GM21576 (cell line): ENCODE data around the gene DIPK1B.

ENCODE experiments used
- ATAC-seq: cut with Tn5 transposase; IDR thresholded peaks from one replicate; pipeline ENCODE4 v1.9.1; 2021; ENCODE audit warnings: mild to moderate bottlenecking, moderate library complexity; ENCODE audit not compliant: unreplicated experiment

Gene DIPK1B

DNA sequence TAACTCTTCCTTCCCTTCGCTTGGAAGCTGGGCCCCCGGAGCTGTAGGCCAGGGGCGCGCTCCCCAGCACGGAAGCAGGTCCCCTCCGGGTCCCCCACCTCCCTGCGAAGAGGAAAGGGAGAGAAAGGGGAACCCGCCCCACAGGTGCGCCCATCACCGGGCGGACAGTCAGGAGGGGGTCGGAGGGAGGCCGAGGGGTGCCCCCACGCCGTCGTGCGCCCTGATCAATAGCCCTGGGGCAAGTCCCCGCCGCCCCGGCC is 25.9 kb upstream of the DIPK1B start:
- ATAC-seq, result no peak

DNA sequence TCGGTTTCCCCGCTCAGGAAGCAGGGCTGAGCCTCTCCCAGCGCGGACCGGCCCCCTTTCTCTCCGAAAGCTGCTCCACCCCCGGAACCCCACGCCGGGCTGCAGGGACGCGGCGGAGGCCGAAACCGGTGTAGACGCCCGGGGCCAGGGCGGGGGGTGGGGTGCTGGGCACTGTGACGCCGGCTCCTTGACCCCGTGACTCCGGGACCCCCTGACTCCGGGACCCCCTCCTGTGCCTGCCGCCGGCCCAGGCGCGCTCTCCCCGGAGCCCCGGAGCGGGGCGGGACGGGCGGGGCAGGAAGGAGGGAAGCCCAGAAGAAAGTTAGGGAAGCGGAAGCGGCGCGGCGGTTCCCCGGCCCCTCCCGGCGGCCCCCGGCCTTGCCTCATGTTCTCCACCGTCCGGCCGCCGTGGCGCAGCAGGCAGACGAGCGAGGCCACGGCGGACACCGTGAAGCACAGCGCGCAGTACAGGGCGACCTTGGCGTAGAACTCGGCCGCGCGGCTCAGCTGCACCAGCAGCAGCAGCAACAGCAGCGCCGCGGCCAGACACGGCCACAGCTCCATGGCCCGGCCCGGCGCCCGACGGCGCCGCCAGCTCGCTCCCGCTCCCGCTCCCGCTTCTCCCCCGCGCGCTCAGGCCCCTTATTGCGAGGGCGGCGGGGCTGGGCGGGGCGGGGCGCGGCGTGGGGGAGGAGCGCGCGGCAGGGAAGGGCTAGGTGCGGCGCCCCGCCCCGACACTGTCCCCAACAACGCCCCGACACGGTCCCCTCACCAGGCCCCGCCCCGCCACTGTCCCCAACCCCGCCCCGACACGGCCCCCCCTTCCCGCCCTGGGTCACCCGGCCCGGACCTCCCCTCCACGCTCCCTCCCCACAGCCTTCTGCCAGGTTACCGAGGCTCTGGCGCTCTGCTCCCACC is 25.3 kb upstream of the DIPK1B start, which contains the start of gene AGPAT2:
Gene AGPAT2 (minus strand): TSS at position 664 of the 918 bp plus-strand sequence. CDS start 100 bp downstream, at position 564.
- peak; percentile 53 for ATAC-seq

DNA sequence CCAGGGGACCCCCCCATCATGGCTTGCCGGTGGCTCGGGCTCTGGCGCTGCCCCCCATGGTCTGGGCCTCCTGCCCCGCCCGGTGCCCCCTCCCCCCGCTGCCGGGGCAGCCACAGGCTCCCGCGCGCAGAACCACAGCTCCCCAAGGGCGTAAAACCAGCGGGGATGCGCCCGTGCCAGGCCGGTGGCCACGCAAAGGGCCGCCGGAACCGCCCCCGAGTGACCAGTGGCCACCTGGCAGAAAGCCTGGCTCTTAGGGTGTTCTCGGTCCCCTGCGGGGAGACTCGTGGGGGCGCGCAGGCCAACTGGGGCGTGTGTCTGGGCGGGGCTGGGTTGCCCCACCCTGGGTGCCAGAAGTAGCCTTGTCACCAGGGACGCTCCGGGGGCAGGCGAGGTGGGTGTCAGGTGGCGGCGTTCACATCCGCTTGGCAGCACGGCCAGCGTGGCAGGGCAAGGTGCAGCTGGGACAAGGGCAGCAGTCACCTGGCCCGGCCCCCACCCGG is 24.6 kb upstream of the DIPK1B start:
- ATAC-seq, result peak; percentile 23

- ATAC-seq, result peak; percentile 30
These were observed 23.9 kb upstream of the DIPK1B start for GRCh38 chr9:136688274-136689107.

DNA sequence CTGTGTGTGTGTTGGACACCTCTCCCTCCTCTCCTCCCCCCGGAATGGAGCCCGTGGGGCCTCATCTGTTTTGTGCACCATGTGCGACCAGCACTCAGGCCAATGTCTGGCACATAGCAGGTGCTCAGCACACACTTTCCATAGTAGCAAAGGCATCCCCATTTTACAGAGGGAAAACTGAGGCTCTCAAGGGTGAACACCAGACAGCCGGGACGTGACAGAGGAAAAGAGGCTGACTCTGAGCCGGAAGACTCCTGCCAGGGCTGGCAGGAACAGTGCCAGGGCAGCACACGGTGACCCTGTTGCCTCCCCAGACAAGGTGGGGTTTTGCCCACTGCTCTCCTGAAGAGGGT is 23.3 kb upstream of the DIPK1B start:
- no peak for ATAC-seq

DNA sequence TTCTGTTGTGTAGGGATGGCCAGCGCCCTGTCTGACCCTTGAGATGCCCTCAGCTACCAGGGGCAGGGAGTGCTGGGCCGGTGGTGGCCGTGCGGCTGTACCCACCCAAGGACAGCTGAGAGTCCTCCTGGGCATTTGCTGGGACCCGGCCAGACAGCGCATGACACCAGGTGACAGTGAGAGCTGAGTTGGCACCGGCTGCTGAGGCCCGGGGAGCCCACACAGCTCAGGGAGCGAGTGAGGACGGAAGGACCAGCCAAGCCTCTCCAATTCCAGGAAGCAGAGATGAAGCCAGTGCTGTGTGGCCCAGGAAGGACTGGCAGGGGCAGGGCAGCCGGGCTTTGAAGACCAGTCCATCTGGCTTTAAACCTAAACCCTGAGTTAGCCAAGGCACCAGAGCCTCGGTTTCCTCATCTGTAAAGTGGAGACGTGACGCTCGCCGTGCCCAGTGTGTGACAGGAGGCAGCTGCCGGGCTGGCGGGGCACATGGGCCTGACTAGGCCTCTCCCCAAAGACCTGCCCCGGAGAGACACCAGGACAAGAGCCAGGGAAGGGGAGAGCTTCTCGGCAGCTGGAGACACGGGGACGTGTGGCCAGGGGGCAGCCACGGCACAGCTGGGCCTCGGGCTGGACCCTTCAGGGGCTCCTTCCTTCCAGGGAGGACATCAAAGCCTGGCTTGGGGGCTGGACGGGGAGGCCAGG is 22.1 kb upstream of the DIPK1B start:
- no peak for ATAC-seq

- no peak for ATAC-seq
These were observed 21.5 kb upstream of the DIPK1B start for GRCh38 chr9:136690806-136691261.

- ATAC-seq, result no peak
These were observed 20.8 kb upstream of the DIPK1B start for GRCh38 chr9:136691316-136692184.

DNA sequence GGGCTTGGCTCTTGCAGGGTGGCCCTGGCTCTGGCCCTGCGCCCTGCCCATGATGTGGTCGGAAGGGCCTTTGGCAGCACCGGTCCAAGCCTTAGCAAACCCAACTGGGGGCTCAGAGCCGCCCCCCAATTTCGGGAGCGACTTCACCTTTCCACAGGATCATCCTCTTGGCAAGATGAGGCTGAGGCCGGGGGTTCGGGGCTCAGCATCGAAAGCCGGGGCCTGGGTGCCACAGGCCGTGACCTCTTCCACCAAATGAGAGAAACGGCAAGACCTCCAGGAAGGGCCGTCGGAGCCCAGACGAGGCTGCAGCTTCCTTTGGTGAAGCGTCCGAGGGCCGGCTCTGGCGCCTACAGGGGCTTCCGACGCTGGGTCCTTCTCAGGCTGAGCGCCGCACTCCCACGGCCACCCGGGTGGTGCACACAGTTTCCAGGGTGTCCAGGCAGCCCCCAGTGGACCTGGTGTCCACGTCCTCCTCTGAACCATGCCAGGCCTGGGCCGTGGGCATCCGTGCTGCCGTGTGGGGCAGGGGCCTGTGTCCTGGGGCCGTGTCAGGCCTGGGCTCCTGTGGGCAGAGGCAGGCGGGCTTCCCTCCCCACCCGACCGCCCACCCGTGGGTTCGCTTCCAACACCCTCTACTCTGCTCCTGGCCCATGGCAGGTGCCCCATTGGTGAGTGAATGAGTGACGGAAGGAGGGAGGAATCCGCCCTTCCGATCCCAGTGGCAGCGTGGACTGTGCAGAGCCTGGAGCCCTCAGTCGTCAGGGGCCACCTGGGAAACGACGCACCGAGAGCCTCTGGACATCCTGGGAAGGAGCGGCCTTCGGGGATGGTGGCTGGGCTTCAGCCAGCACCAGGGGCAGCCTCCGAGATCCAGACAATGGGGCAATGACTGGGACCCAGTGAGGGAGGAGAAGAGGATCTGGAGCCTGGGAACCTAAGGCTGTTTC is 19.9 kb upstream of the DIPK1B start:
- ATAC-seq, result no peak

DNA sequence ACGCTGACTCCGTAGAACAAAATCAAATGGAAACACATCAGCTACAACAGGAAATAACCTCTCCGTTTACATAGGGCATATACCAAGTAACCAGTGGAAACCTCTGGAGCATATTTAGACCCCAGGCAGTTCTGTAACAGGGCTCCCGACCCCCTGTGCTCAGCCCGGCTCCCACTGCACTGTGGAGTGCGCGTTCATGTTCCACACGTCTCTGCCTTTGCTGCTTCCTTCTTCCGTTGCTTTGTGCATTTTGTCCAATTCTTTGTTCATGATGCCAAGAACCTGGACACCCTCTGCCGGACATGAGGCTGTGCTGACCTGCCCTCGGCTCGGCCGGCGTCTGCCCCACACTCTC is 19.3 kb upstream of the DIPK1B start:
- ATAC-seq, result no peak

DNA sequence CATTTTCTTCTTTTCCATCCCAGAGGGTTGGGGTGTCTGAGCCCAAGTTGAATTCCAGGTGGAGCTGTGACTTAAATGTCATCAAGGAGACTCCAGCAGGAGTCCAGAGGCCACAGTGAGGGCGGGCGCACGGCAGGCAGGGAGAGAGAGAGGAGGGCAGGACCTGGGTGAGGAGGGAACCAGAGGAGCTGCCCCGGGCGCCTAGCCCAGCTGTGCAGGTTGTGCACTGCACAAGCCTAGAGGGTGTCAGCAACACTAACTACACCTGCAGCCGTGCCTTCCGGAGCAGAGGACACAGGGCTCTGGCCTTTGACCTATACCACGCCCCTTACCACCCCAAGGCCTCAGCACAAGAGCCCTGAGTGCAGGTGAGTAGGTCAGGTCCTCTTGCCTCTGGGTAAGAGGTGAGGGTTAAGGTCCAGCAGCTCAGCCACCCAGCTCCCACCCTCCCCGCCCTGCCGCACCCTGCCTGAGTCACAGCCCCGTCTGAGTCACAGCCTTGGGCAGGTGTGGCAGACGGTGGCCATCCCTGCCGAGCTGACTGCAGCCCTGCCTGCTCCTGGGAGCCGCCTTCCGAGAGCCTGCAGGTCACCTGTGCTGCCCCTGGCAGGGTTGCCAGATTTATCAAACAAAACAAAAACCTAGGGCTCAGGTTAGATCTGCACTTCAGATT is 18.7 kb upstream of the DIPK1B start:
- no peak for ATAC-seq

- ATAC-seq, result no peak
These were observed 18.1 kb upstream of the DIPK1B start for GRCh38 chr9:136694163-136694871.

DNA sequence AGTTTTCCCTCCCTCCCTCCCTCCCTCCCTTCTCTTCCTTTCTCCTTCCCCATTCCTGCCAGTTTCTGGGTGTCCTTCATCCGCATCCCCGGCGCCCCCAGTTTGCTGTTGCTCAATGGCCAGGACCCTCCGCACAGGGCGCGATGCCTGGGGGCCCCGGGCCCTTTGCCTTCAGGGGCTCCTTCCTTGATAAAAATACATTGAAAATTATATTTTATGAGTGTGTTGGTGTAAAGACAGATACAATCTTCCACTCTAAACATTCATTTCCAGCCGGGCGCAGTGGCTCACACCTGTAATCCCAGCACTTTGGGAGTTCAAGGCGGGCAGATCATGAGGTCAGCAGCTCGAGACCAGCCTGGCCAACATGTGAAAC is 17.5 kb upstream of the DIPK1B start:
- no peak for ATAC-seq

- no peak for ATAC-seq
These were observed 16.9 kb upstream of the DIPK1B start for GRCh38 chr9:136695435-136695895.

GRCh38 chr9:136695955-136696354 is 16.4 kb upstream of the DIPK1B start:
- no peak for ATAC-seq

DNA sequence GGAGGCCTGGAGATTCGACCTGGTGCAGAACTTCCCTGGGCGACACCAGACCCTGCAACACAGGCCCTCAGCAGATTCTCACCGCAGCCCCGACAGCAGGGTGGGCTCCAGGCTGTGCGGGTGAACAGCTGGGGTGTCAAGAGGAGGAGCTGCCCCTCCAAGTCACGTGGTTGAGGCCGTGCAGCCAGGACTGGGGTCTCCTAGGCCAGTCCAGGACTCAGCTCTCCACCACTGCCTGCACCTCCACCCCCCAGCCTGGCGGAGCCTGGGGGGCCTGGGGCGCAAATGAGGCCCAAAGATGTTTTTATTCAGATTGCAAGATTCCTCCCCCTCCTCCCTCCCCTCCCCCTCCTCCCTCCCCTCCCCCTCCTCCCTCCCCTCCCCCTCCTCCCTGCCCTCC is 15.9 kb upstream of the DIPK1B start:
- no peak for ATAC-seq

GRCh38 chr9:136697146-136697820 is 15.1 kb upstream of the DIPK1B start:
- ATAC-seq, result no peak
